ENCODE results near the gene PIM1.

DNA sequence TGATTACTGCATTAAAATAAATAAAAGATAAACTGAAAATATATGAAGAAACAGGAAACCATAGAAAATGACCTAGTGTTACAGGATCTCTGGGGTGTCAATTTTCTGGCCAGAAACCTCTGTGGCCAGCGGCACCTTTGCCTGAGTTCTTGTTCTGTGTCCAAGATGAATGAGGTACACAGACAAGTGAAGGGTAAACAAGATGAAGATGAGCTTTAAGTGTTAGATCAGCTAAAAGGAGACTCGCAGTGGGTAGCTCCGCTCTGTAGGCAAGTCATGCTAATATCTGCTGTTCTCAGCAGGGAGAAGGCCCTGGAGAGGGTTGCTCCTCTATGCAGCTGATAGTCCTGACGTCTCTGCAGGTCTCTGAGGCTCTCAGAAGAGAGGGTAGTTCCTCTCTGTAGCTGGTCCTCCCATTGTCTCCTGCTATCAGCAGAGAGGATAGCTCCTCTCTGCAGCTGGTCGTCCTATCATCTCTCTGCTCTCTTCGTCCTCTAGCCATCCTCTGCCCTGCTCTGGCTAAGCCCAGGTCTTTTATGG lies 51.7 kb downstream of the PIM1 start:
- TF ChIP-seq, protein P1, sequence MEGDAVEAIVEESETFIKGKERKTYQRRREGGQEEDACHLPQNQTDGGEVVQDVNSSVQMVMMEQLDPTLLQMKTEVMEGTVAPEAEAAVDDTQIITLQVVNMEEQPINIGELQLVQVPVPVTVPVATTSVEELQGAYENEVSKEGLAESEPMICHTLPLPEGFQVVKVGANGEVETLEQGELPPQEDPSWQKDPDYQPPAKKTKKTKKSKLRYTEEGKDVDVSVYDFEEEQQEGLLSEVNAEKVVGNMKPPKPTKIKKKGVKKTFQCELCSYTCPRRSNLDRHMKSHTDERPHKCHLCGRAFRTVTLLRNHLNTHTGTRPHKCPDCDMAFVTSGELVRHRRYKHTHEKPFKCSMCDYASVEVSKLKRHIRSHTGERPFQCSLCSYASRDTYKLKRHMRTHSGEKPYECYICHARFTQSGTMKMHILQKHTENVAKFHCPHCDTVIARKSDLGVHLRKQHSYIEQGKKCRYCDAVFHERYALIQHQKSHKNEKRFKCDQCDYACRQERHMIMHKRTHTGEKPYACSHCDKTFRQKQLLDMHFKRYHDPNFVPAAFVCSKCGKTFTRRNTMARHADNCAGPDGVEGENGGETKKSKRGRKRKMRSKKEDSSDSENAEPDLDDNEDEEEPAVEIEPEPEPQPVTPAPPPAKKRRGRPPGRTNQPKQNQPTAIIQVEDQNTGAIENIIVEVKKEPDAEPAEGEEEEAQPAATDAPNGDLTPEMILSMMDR (conservative IDR thresholded peaks at IDR 0.05; ENCODE audit: low read depth, low read length) = no peak
- TF ChIP-seq EZH2 (IDR thresholded peaks at IDR 0.05; ENCODE audit: borderline replicate concordance, low read depth, low read length, poor library complexity, severe bottlenecking) = no peak

Data from A673 (cell line).